Omental fat pad (tissue), 4 donors: Measurements from ENCODE around the gene CAST. TPM values are rescaled to one million over a fixed set of nuclear protein-coding genes. Genes with fewer than 3 reads are reported as not detected.

Experiments
- ATAC-seq: fragments of 150-250 bp; one replicate; pipeline ENCODE4 v1.9.1; 2016; ENCODE audit warnings: mild to moderate bottlenecking, moderate library complexity; ENCODE audit not compliant: low FRiP score
- DNase-seq: peaks from one replicate; pipeline ENCODE4 v3.0.0-alpha.2; 2019; ENCODE audit warnings: low spot score
- total RNA-seq, 4 donors: library from RNA; depleted of rRNA; stranded (reverse); fragments of >200 nt; gene quantifications; one replicate each; pipeline ENCODE4 v1.1.0, GENCODE V29; 2016
- TF ChIP-seq, protein P1 (sequence below), 3 donors: fragments of 450-650 bp; IDR thresholded peaks; one replicate each; pipeline ENCODE4 v1.5.1; 2016 to 2017; ENCODE audit warnings: antibody characterized with exemption in 3 of 3, mild to moderate bottlenecking in 3 of 3, moderate library complexity in 2 of 3

Gene CAST
- total RNA-seq, 4 donors from 2014 or later = 224 to 362 (median 285) TPM

DNA sequence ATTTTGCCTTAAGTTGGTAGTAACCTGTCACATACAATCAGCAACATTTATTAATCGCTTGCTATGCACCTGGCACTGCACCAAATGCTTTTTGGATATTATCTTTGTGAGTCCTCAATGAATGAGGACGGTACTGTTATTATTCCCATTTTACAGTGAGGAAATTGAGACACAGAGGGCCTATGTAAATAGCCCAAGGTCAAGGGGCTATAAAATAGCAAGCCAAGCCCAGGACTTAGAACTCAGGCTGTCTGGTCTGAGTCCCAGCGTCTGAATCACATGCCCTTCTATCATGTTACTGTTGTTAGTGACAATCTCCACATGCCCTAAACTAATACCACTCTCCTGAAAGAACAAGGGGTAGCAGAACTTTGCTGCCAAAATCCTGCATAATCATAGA lies 85.5 kb downstream of the CAST start:
- DNase-seq = no peak
- TF ChIP-seq, protein P1, sequence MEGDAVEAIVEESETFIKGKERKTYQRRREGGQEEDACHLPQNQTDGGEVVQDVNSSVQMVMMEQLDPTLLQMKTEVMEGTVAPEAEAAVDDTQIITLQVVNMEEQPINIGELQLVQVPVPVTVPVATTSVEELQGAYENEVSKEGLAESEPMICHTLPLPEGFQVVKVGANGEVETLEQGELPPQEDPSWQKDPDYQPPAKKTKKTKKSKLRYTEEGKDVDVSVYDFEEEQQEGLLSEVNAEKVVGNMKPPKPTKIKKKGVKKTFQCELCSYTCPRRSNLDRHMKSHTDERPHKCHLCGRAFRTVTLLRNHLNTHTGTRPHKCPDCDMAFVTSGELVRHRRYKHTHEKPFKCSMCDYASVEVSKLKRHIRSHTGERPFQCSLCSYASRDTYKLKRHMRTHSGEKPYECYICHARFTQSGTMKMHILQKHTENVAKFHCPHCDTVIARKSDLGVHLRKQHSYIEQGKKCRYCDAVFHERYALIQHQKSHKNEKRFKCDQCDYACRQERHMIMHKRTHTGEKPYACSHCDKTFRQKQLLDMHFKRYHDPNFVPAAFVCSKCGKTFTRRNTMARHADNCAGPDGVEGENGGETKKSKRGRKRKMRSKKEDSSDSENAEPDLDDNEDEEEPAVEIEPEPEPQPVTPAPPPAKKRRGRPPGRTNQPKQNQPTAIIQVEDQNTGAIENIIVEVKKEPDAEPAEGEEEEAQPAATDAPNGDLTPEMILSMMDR (IDR thresholded peaks at IDR 0.05) = no peak
- no peak for ATAC-seq

DNA sequence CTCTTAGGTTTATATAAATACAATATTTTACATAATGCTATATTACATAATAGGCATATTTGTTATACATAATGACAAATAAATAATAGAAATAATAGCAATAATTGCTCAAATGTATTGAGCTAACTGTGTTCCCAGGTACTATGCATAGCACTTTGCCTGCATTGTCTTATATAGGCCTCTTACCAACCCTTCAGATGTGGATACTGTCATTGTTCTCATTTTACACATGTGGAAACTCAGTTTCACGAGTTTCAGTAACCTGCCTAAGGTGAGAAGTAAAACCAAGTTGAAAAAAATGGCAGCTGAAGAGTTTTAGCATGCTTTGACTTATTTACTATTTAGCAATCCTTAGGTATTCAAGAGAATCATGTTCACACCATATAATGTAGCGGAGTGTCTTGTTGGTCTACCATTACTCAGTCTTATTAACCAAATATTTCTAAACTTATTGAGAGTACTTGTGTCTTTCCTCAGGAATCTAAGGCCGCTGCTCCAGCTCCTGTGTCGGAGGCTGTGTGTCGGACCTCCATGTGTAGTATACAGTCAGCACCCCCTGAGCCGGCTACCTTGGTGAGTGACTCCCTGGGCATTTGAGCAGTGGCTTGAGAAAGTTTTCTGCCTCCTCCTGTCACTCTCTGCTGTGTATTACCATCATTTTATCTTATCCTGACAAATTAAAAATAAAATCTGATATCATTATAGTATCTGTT lies 88.1 kb downstream of the CAST start:
- DNase-seq (no peak), ATAC-seq (no peak)
- TF ChIP-seq, protein P1 (IDR thresholded peaks at IDR 0.05) = no peak

DNA sequence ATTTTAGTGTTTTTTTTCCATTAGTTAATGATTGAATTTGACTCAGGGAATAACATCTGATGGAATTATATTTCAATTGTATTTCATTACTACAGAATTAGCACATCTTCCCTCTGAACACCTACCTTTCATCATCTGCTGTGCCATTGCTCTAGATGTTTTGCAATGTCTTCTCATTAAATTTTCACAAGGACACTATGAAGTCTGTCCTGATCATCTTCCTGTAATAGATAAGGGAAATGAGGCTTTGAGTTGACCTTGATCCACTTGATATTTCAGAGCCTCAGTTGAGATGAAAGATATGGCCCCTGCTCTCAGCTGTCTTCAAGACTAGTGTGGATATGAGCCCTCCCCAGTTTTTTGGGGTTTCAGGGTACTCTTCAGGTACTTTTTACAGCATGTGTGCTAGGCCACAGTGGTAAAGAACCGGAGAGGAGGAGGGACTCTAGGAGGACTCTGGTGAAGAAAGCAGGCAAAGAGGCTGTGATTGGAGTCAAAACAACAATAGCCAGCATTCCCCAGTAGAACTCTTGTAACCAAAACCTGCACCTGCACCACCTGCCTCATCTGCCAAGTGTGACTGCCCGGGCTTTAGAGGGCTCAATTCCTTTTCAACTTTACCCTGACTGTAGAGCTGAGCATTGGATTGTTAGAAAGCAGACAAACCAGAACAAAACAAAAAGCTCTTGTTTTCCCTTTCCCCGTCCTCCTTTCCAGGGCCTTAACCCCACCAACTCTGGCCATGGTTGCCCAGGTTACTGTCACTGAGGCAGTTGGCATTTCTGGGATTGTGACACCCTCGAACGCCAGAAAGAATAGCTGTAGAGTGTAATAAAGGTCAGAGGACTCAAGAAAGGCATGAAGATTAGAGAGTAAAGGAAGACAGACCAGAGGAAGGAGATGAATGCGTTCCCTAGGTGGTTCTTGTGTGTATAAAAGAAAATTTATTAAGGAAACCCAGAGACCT lies 89.3 kb downstream of the CAST start:
- DNase-seq (no peak), ATAC-seq (no peak)
- TF ChIP-seq, protein P1 (IDR thresholded peaks at IDR 0.05) = no peak

DNA sequence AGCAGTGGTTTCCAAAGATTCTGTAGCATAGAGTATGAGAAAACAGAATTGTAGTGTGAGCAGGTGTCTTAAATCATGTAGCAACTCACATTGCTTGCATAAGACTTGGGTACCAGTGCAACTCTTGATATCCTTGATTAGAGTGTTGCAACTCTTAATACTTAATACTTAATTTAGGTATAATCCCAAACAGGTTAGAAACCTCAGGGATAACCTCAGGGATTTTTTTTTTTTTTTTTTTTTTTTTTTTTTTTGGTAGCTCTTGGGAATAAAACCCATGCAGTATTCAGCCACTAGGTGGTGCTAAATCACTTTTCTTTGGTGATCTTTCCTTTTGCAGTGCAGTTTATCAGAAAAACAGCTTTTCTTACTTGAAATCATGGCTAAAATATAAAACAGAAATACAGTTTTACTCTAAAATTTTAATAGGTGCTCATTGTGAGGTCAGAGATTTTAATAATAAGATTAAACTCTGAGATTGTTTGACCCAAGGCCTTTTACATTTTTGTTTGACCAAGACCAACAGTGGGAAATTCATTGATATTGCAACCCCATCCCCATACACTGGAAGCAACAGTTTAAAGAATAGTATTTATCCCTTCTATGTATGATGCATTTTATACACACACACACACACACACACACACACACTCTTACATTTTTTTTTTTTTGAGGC lies 90.3 kb downstream of the CAST start:
- TF ChIP-seq, protein P1 (IDR thresholded peaks at IDR 0.05) = no peak
- DNase-seq (no peak), ATAC-seq (no peak)

DNA sequence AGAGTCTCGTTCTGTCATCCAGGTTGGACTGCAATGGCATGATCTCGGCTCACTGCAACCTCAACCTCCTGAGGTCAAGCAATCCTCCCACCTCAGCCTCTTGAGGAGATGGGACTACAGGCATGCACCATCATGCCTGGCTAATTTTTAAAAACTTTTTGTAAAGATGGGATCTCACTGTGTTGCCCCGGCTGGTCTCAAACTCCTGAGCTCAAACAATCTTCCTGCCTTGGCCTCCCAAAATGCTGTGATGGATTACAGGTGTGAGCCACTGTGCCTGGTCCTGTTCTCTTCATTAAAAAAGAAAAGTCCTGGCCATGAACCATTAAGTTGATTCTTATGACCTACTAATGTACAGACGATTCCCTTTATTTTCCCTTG lies 90.8 kb downstream of the CAST start:
- ATAC-seq (no peak), DNase-seq (no peak)
- TF ChIP-seq, protein P1 (IDR thresholded peaks at IDR 0.05) = no peak

DNA sequence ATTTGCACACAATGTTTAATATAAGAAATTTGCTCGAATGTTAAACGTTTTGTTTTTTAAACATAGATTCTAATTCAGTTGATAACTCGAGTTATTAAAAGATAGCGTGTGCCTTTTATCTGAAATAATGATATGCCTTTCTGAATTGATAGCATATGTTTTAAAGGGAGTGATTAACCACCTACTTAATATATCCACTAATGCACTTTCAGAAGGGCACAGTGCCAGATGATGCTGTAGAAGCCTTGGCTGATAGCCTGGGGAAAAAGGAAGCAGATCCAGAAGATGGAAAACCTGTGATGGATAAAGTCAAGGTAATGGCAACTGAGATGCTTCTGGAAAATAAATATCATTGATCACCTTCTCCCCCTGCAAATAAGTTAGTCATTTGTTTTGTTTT lies 91.7 kb downstream of the CAST start:
- ATAC-seq = no peak
- DNase-seq = no peak
- TF ChIP-seq, protein P1 (IDR thresholded peaks at IDR 0.05) = no peak
